Neural cell (in vitro differentiated cells): Measurements from ENCODE around the gene DTNBP1. TPM values are rescaled to one million over a fixed set of nuclear protein-coding genes. Genes with fewer than 3 reads are reported as not detected.

Experiments used
- H2AFZ ChIP-seq: fragments of 200-600, 300-800 bp; sonication (generic), shearing (Covaris generic); 2 replicates; pipeline ENCODE4 v1.6.0; 2014; ENCODE audit warnings: low read depth, mild to moderate bottlenecking, antibody characterized with exemption, low read length, moderate library complexity
- H3F3A ChIP-seq: fragments of 200-600 bp; shearing (Covaris generic); 2 replicates; pipeline ENCODE4 v1.6.1; 2016; ENCODE audit warnings: mild to moderate bottlenecking, moderate library complexity, mixed read lengths, antibody characterized with exemption, low read length; ENCODE audit not compliant: insufficient read depth, poor library complexity, severe bottlenecking
- H3K27ac ChIP-seq: fragments of 200-600, 300-800 bp; sonication (generic), shearing (Covaris generic); 2 replicates; pipeline ENCODE4 v1.5.1; 2014; ENCODE audit warnings: mild to moderate bottlenecking, low read length, moderate library complexity
- H3K27me3 ChIP-seq: fragments of 300-800, 200-600 bp; sonication (generic), shearing (Covaris generic); 2 replicates; pipeline ENCODE4 v1.6.0; 2014; ENCODE audit warnings: mild to moderate bottlenecking, low read depth, low read length, moderate library complexity; ENCODE audit not compliant: insufficient read depth
- H3K36me3 ChIP-seq: fragments of 300-800, 200-600 bp; sonication (generic), shearing (Covaris generic); 2 replicates; pipeline ENCODE4 v1.5.1; 2014; ENCODE audit warnings: mild to moderate bottlenecking, antibody characterized with exemption, low read length, moderate library complexity; ENCODE audit not compliant: insufficient read depth
- H3K4me2 ChIP-seq: fragments of 300-800, 200-600 bp; sonication (generic), shearing (Covaris generic); 2 replicates; pipeline ENCODE4 v1.6.0; 2014; ENCODE audit warnings: mild to moderate bottlenecking, low read length
- H3K4me3 ChIP-seq: fragments of 300-800, 200-600 bp; sonication (generic), shearing (Covaris generic); 2 replicates; pipeline ENCODE4 v1.5.1; 2014; ENCODE audit warnings: mild to moderate bottlenecking, low read length, moderate library complexity
- H3K79me2 ChIP-seq: fragments of 200-600 bp; shearing (Covaris generic); replicated peaks from 2 replicates; pipeline ENCODE4 v1.6.0; 2014; ENCODE audit warnings: mild to moderate bottlenecking, low read length, moderate library complexity; ENCODE audit not compliant: insufficient read depth
- H3K9ac ChIP-seq: fragments of 300-800, 200-600 bp; sonication (generic), shearing (Covaris generic); 2 replicates; pipeline ENCODE4 v1.6.1; 2016; ENCODE audit warnings: mild to moderate bottlenecking, low read length, mixed read lengths
- H3K9me2 ChIP-seq: fragments of 200-600 bp; shearing (Covaris generic); 2 replicates; pipeline ENCODE4 v1.6.1; 2016; ENCODE audit warnings: mild to moderate bottlenecking, low read length, mixed read lengths; ENCODE audit not compliant: insufficient read depth
- H3K9me3 ChIP-seq: fragments of 200-600, 300-800 bp; sonication (generic), shearing (Covaris generic); 2 replicates; pipeline ENCODE4 v1.6.1; 2016; ENCODE audit warnings: mild to moderate bottlenecking, mixed run types, low read length, moderate library complexity, mixed read lengths
- H4K20me1 ChIP-seq: fragments of 200-600 bp; shearing (Covaris generic); 2 replicates; pipeline ENCODE4 v1.6.1; 2016; ENCODE audit warnings: mild to moderate bottlenecking, mixed run types; ENCODE audit not compliant: insufficient read depth
- EP300 ChIP-seq: fragments of 450-650 bp; conservative IDR thresholded peaks from 2 replicates; pipeline ENCODE4 v1.6.1; 2014; ENCODE audit warnings: antibody characterized with exemption, mild to moderate bottlenecking, moderate library complexity; ENCODE audit not compliant: poor library complexity, severe bottlenecking
- EZH2 ChIP-seq: fragments of 200-600, 300-800 bp; shearing (Covaris generic), sonication (generic); IDR thresholded peaks from 2 replicates; pipeline ENCODE4 v1.6.1; 2014; ENCODE audit warnings: antibody characterized with exemption, low read length, borderline replicate concordance, mild to moderate bottlenecking; ENCODE audit not compliant: insufficient read depth, poor library complexity, severe bottlenecking
- MXI1 ChIP-seq: fragments of 450-650 bp; conservative IDR thresholded peaks from 2 replicates; pipeline ENCODE4 v1.6.1; 2014; ENCODE audit warnings: antibody characterized with exemption, mild to moderate bottlenecking; ENCODE audit not compliant: poor library complexity, severe bottlenecking
- POLR2AphosphoS5 ChIP-seq: IDR thresholded peaks from 2 replicates; pipeline ENCODE4 v1.6.1; 2012
- RAD21 ChIP-seq: fragments of 450-650 bp; conservative IDR thresholded peaks from 2 replicates; pipeline ENCODE4 v1.6.1; 2014; ENCODE audit warnings: antibody characterized with exemption, mild to moderate bottlenecking, moderate library complexity
- SMC3 ChIP-seq: fragments of 450-650 bp; conservative IDR thresholded peaks from 2 replicates; pipeline ENCODE4 v1.6.1; 2014; ENCODE audit warnings: antibody characterized with exemption, mild to moderate bottlenecking, moderate library complexity; ENCODE audit not compliant: poor library complexity
- TAF1 ChIP-seq: IDR thresholded peaks from 2 replicates; pipeline ENCODE4 v1.6.1; 2012; ENCODE audit warnings: low read depth
- polyA plus RNA-seq: library from polyadenylated mRNA; depleted of rRNA; stranded (reverse); fragments of >200 nt; gene quantifications from 2 replicates; pipeline ENCODE4 v1.2.3, GENCODE V29; 2014
- TF ChIP-seq, protein P1 (sequence below): fragments of 450-650 bp; IDR thresholded peaks from 2 replicates; pipeline ENCODE4 v1.5.1; 2014; ENCODE audit warnings: antibody characterized with exemption, mild to moderate bottlenecking, moderate library complexity; ENCODE audit not compliant: poor library complexity, severe bottlenecking
- TF ChIP-seq, protein P2 (sequence below): IDR thresholded peaks from 2 replicates; pipeline ENCODE4 v1.6.1; 2012; ENCODE audit warnings: borderline replicate concordance

DTNBP1 gene
- polyA plus RNA-seq, 1 donor from 2014 or later: 22.6 TPM

GRCh38 chr6:15516923-15517560 is 145.8 kb downstream of the DTNBP1 start:
- H3K9me2 ChIP-seq: no peaks in the 10 kb centered on the region
- H3K79me2 ChIP-seq: no peaks in the 10 kb centered on the region
- no peaks in the 10 kb centered on the region for H3K9me3 ChIP-seq
- no peaks in the 10 kb centered on the region for H4K20me1 ChIP-seq
- H3K27ac ChIP-seq: no peak overlapping the region
- H3K4me2 ChIP-seq: no peak overlapping the region
- no peaks in the 10 kb centered on the region for H3F3A ChIP-seq
- no peak overlapping the region for H3K9ac ChIP-seq
- no peaks in the 10 kb centered on the region for H3K27me3 ChIP-seq
- H3K4me3 ChIP-seq: no peak overlapping the region
- TF ChIP-seq, protein P1, sequence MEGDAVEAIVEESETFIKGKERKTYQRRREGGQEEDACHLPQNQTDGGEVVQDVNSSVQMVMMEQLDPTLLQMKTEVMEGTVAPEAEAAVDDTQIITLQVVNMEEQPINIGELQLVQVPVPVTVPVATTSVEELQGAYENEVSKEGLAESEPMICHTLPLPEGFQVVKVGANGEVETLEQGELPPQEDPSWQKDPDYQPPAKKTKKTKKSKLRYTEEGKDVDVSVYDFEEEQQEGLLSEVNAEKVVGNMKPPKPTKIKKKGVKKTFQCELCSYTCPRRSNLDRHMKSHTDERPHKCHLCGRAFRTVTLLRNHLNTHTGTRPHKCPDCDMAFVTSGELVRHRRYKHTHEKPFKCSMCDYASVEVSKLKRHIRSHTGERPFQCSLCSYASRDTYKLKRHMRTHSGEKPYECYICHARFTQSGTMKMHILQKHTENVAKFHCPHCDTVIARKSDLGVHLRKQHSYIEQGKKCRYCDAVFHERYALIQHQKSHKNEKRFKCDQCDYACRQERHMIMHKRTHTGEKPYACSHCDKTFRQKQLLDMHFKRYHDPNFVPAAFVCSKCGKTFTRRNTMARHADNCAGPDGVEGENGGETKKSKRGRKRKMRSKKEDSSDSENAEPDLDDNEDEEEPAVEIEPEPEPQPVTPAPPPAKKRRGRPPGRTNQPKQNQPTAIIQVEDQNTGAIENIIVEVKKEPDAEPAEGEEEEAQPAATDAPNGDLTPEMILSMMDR: no peak
- TF ChIP-seq SMC3 (no peak), TAF1 (no peak), EZH2 (no peak), EP300 (no peak), RAD21 (no peak), MXI1 (no peak), POLR2AphosphoS5 (no peak)
- TF ChIP-seq, protein P2, sequence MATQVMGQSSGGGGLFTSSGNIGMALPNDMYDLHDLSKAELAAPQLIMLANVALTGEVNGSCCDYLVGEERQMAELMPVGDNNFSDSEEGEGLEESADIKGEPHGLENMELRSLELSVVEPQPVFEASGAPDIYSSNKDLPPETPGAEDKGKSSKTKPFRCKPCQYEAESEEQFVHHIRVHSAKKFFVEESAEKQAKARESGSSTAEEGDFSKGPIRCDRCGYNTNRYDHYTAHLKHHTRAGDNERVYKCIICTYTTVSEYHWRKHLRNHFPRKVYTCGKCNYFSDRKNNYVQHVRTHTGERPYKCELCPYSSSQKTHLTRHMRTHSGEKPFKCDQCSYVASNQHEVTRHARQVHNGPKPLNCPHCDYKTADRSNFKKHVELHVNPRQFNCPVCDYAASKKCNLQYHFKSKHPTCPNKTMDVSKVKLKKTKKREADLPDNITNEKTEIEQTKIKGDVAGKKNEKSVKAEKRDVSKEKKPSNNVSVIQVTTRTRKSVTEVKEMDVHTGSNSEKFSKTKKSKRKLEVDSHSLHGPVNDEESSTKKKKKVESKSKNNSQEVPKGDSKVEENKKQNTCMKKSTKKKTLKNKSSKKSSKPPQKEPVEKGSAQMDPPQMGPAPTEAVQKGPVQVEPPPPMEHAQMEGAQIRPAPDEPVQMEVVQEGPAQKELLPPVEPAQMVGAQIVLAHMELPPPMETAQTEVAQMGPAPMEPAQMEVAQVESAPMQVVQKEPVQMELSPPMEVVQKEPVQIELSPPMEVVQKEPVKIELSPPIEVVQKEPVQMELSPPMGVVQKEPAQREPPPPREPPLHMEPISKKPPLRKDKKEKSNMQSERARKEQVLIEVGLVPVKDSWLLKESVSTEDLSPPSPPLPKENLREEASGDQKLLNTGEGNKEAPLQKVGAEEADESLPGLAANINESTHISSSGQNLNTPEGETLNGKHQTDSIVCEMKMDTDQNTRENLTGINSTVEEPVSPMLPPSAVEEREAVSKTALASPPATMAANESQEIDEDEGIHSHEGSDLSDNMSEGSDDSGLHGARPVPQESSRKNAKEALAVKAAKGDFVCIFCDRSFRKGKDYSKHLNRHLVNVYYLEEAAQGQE: no peak
- no peak overlapping the region for H2AFZ ChIP-seq
- no peaks in the 10 kb centered on the region for H3K36me3 ChIP-seq

DNA sequence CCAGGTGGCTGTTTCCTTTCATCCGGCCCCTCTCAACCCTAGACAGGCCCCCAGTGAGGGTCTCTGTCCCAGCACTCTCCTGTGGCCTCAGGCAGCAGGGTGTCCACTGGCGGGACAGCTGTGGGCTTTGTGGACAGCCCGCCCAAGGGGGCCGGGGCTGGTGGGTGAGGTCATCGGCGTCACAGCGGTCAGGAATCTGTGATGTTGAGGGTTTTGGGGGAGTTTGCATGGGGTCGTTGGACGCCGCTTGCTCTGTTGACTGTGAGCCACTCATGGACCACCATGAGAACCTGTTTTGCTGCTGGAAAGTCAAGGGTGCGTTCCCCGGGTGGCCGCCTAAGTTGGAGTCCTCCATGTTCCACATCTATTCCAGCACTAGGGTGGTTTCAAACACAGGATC is 146.4 kb downstream of the DTNBP1 start:
- no peak overlapping the region for H3K4me2 ChIP-seq
- H3K4me3 ChIP-seq: no peak overlapping the region
- peaks cover 1% of the 10 kb centered on the region for H3K36me3 ChIP-seq
- no peaks in the 10 kb centered on the region for H3K9me3 ChIP-seq
- no peaks in the 10 kb centered on the region for H4K20me1 ChIP-seq
- H3K27me3 ChIP-seq: no peaks in the 10 kb centered on the region
- no peak overlapping the region for H2AFZ ChIP-seq
- no peaks in the 10 kb centered on the region for H3F3A ChIP-seq
- no peak for TF ChIP-seq RAD21
- TF ChIP-seq MXI1: no peak
- TF ChIP-seq, protein P1: no peak
- no peak overlapping the region for H3K9ac ChIP-seq
- no peaks in the 10 kb centered on the region for H3K9me2 ChIP-seq
- no peaks in the 10 kb centered on the region for H3K79me2 ChIP-seq
- no peak overlapping the region for H3K27ac ChIP-seq
